ENCODE data around the gene SOX11. TPM values are rescaled to one million over a fixed set of nuclear protein-coding genes. Genes with fewer than 3 reads are reported as not detected.
A peak's percentile ranks its signal among the peaks of the same experiment; 100 is the strongest.
"Not testable (repeated sequence)": the region's sequence is repeated elsewhere in the genome, so short reads cannot be mapped to it uniquely, and the experiment has no call there.

The SOX11 gene
- polyA plus RNA-seq (ENCODE audit: low read depth in 6 of 6) = not detected

GRCh38 chr2:5691985-5692529 lies at the start of gene SOX11:
SOX11 (plus strand) TSS chr2:5692384; CDS start chr2:5692722, 338 bp downstream.
- H3K36me3 Mint-ChIP-seq = peaks cover 4 to 18% of the 10 kb centered on the region in 2 donors
- ATAC-seq (ENCODE audit: low read depth in 2 of 2) (no peak), DNase-seq (no peak)
- H3K27me3 Mint-ChIP-seq = peaks cover 50 to 75% (median 66%) of the 10 kb centered on the region in 3 donors
- peaks cover 0 to 7% (median 2%) of the 10 kb centered on the region in 7 donors for H3K9me3 Mint-ChIP-seq
- peak within 1 kb of the TSS in 3 of 6 donors; percentile 42 to 81 (median 57) for H3K27ac Mint-ChIP-seq
- H3K4me3 Mint-ChIP-seq = peak within 1 kb of the TSS in 4 of 8 donors; percentile 20 to 81 (median 50)
- peaks cover 12 to 18% (median 14%) of the 10 kb centered on the region in 3 donors for H3K4me1 Mint-ChIP-seq

- H3K9me3 Mint-ChIP-seq; ATAC-seq (ENCODE audit: low read depth in 2 of 2); H3K36me3 Mint-ChIP-seq; DNase-seq; H3K4me1 Mint-ChIP-seq; H3K27ac Mint-ChIP-seq; H3K4me3 Mint-ChIP-seq; H3K27me3 Mint-ChIP-seq: not testable (repeated sequence)
Measured at GRCh38 chr2:5652734-5653133, 39.5 kb upstream of the SOX11 start.

GRCh38 chr2:5653756-5654155 lies 38.4 kb upstream of the SOX11 start:
- H3K27me3 Mint-ChIP-seq; H3K9me3 Mint-ChIP-seq; ATAC-seq (ENCODE audit: low read depth in 2 of 2); H3K27ac Mint-ChIP-seq; H3K4me1 Mint-ChIP-seq; H3K36me3 Mint-ChIP-seq; H3K4me3 Mint-ChIP-seq; DNase-seq: not testable (repeated sequence)

- Mint-ChIP-seq H3K4me1 (peaks cover 0 to 4% (median 0%) of the 10 kb centered on the region in 3 donors), H3K9me3 (peaks cover 0 to 6% (median 0%) of the 10 kb centered on the region in 7 donors), H3K4me3 (no peak overlapping the region), H3K27ac (no peak overlapping the region), H3K36me3 (no peaks in the 10 kb centered on the region), H3K27me3 (no peaks in the 10 kb centered on the region)
- DNase-seq (no peak), ATAC-seq (ENCODE audit: low read depth in 2 of 2) (no peak)
Measured at GRCh38 chr2:5657231-5657630, 35.0 kb upstream of the SOX11 start.

GRCh38 chr2:5660591-5660990 lies 31.6 kb upstream of the SOX11 start:
- Mint-ChIP-seq H3K27ac (no peak overlapping the region), H3K9me3 (peaks cover 0 to 3% (median 0%) of the 10 kb centered on the region in 7 donors), H3K27me3 (peaks cover 0 to 3% (median 0%) of the 10 kb centered on the region in 3 donors), H3K36me3 (no peaks in the 10 kb centered on the region), H3K4me3 (no peak overlapping the region), H3K4me1 (peaks cover 0 to 4% (median 0%) of the 10 kb centered on the region in 3 donors)
- ATAC-seq (ENCODE audit: low read depth in 2 of 2) (no peak), DNase-seq (no peak)

- Mint-ChIP-seq H3K27ac (no peak overlapping the region), H3K27me3 (peaks cover 0 to 3% (median 0%) of the 10 kb centered on the region in 3 donors), H3K36me3 (no peaks in the 10 kb centered on the region), H3K4me1 (peaks cover 0 to 4% (median 0%) of the 10 kb centered on the region in 3 donors), H3K9me3 (peaks cover 0 to 3% (median 0%) of the 10 kb centered on the region in 7 donors), H3K4me3 (no peak overlapping the region)
- DNase-seq = no peak
- ATAC-seq (ENCODE audit: low read depth in 2 of 2) = no peak
Measured at GRCh38 chr2:5661362-5661761, 30.8 kb upstream of the SOX11 start.

- no peak overlapping the region for H3K4me3 Mint-ChIP-seq
- H3K36me3 Mint-ChIP-seq = no peaks in the 10 kb centered on the region
- peaks cover 0 to 4% (median 1%) of the 10 kb centered on the region in 7 donors for H3K9me3 Mint-ChIP-seq
- H3K27ac Mint-ChIP-seq = no peak overlapping the region
- ATAC-seq (ENCODE audit: low read depth in 2 of 2) (no peak), DNase-seq (no peak)
- peaks cover 0 to 17% (median 11%) of the 10 kb centered on the region in 3 donors for H3K27me3 Mint-ChIP-seq
- H3K4me1 Mint-ChIP-seq = peaks cover 0 to 4% (median 0%) of the 10 kb centered on the region in 3 donors
Measured at GRCh38 chr2:5664278-5664681, 27.9 kb upstream of the SOX11 start.

GRCh38 chr2:5665066-5665465 lies 27.1 kb upstream of the SOX11 start:
- no peak overlapping the region for H3K27ac Mint-ChIP-seq
- no peak overlapping the region for H3K4me3 Mint-ChIP-seq
- no peaks in the 10 kb centered on the region for H3K36me3 Mint-ChIP-seq
- DNase-seq = no peak
- peaks cover 0 to 4% (median 0%) of the 10 kb centered on the region in 3 donors for H3K4me1 Mint-ChIP-seq
- no peak for ATAC-seq (ENCODE audit: low read depth in 2 of 2)
- H3K27me3 Mint-ChIP-seq = peaks cover 0 to 17% (median 11%) of the 10 kb centered on the region in 3 donors
- peaks cover 0 to 4% (median 1%) of the 10 kb centered on the region in 7 donors for H3K9me3 Mint-ChIP-seq

- Mint-ChIP-seq H3K9me3 (peaks cover 0 to 4% (median 1%) of the 10 kb centered on the region in 7 donors), H3K36me3 (no peaks in the 10 kb centered on the region), H3K4me3 (peak overlapping the region in 1 of 8 donors; percentile 7), H3K27me3 (peaks cover 0 to 17% (median 11%) of the 10 kb centered on the region in 3 donors), H3K4me1 (no peaks in the 10 kb centered on the region), H3K27ac (no peak overlapping the region)
- ATAC-seq (ENCODE audit: low read depth in 2 of 2) = no peak
- DNase-seq = no peak
Measured at GRCh38 chr2:5666798-5667197, 25.4 kb upstream of the SOX11 start.

GRCh38 chr2:5667655-5668054 lies 24.5 kb upstream of the SOX11 start:
- H3K4me3 Mint-ChIP-seq; H3K36me3 Mint-ChIP-seq; H3K9me3 Mint-ChIP-seq; ATAC-seq (ENCODE audit: low read depth in 2 of 2); H3K27ac Mint-ChIP-seq; H3K4me1 Mint-ChIP-seq; DNase-seq: not testable (repeated sequence)
- peaks cover 0 to 17% (median 11%) of the 10 kb centered on the region in 3 donors for H3K27me3 Mint-ChIP-seq

GRCh38 chr2:5668682-5669250 lies 23.4 kb upstream of the SOX11 start:
- Mint-ChIP-seq H3K4me1 (no peaks in the 10 kb centered on the region), H3K27me3 (peaks cover under 1 to 17% (median 11%) of the 10 kb centered on the region in 3 donors), H3K4me3 (no peak overlapping the region), H3K9me3 (peaks cover 0 to 9% (median 0%) of the 10 kb centered on the region in 7 donors), H3K36me3 (no peaks in the 10 kb centered on the region), H3K27ac (no peak overlapping the region)
- ATAC-seq (ENCODE audit: low read depth in 2 of 2) (no peak), DNase-seq (no peak)

- H3K4me1 Mint-ChIP-seq = peaks cover 0 to 2% (median 0%) of the 10 kb centered on the region in 3 donors
- no peak overlapping the region for H3K4me3 Mint-ChIP-seq
- H3K27ac Mint-ChIP-seq = no peak overlapping the region
- ATAC-seq (ENCODE audit: low read depth in 2 of 2) = no peak
- H3K9me3 Mint-ChIP-seq = peaks cover 0 to 11% (median 0%) of the 10 kb centered on the region in 7 donors
- H3K36me3 Mint-ChIP-seq = no peaks in the 10 kb centered on the region
- peaks cover 15 to 29% (median 22%) of the 10 kb centered on the region in 3 donors for H3K27me3 Mint-ChIP-seq
- DNase-seq = no peak
Measured at GRCh38 chr2:5672749-5673144, 19.4 kb upstream of the SOX11 start.

- ATAC-seq (ENCODE audit: low read depth in 2 of 2) (no peak), DNase-seq (no peak)
- Mint-ChIP-seq H3K27me3 (peaks cover 15 to 29% (median 23%) of the 10 kb centered on the region in 3 donors), H3K4me3 (no peak overlapping the region), H3K27ac (no peak overlapping the region), H3K4me1 (peaks cover 0 to 2% (median 0%) of the 10 kb centered on the region in 3 donors), H3K36me3 (no peaks in the 10 kb centered on the region), H3K9me3 (peaks cover 0 to 11% (median 0%) of the 10 kb centered on the region in 7 donors)
Measured at GRCh38 chr2:5673145-5674025, 18.8 kb upstream of the SOX11 start.
